Measurements from ENCODE around the gene ISLR2.
"Not testable (repeated sequence)": the region's sequence is repeated elsewhere in the genome, so short reads cannot be mapped to it uniquely, and the experiment has no call there.

Gene ISLR2

GRCh38 chr15:74155766-74156417, 25.5 kb downstream of the ISLR2 start:
- in situ Hi-C loops (cut with HindIII; ENCODE audit: low pct_unique_long_range_greater_than_20kb, low sequenced_read_pairs): no loop called here
- DNase-seq (ENCODE audit: low read depth in 1 of 2, low spot score in 1 of 2): no peak
- TF ChIP-seq JUND (IDR thresholded peaks at IDR 0.05; ENCODE audit: low read depth): no peak

GRCh38 chr15:74156678-74157411, 26.5 kb downstream of the ISLR2 start:
- DNase-seq (ENCODE audit: low read depth in 1 of 2, low spot score in 1 of 2): no peak
- TF ChIP-seq JUND (IDR thresholded peaks at IDR 0.05; ENCODE audit: low read depth): no peak
- in situ Hi-C loops (cut with HindIII; ENCODE audit: low pct_unique_long_range_greater_than_20kb, low sequenced_read_pairs): no loop called here

GRCh38 chr15:74157868-74158827, 27.8 kb downstream of the ISLR2 start:
- TF ChIP-seq JUND (IDR thresholded peaks at IDR 0.05; ENCODE audit: low read depth): no peak
- no peak for DNase-seq (ENCODE audit: low read depth in 1 of 2, low spot score in 1 of 2)
- in situ Hi-C loops (cut with HindIII; ENCODE audit: low pct_unique_long_range_greater_than_20kb, low sequenced_read_pairs): no loop called here

GRCh38 chr15:74158855-74159650, 28.7 kb downstream of the ISLR2 start:
- no peak for DNase-seq (ENCODE audit: low read depth in 1 of 2, low spot score in 1 of 2)
- TF ChIP-seq JUND (IDR thresholded peaks at IDR 0.05; ENCODE audit: low read depth): no peak
- in situ Hi-C loops (cut with HindIII; ENCODE audit: low pct_unique_long_range_greater_than_20kb, low sequenced_read_pairs): no loop called here

GRCh38 chr15:74159773-74160172, 29.4 kb downstream of the ISLR2 start:
- no peak for TF ChIP-seq JUND (IDR thresholded peaks at IDR 0.05; ENCODE audit: low read depth)
- DNase-seq (ENCODE audit: low read depth in 1 of 2, low spot score in 1 of 2): no peak

GRCh38 chr15:74160390-74160789, 30.0 kb downstream of the ISLR2 start:
- DNase-seq (ENCODE audit: low read depth in 1 of 2, low spot score in 1 of 2); in situ Hi-C loops (cut with HindIII; ENCODE audit: low pct_unique_long_range_greater_than_20kb, low sequenced_read_pairs): not testable (repeated sequence)

More at GRCh38 chr15:74159773-74160172, 29.4 kb downstream of the ISLR2 start:
- in situ Hi-C loops (cut with HindIII; ENCODE audit: low pct_unique_long_range_greater_than_20kb, low sequenced_read_pairs): no loop called here

- not testable (repeated sequence) for DNase-seq (ENCODE audit: low read depth in 1 of 2, low spot score in 1 of 2)
Observed at GRCh38 chr15:74162195-74162536, 31.8 kb downstream of the ISLR2 start.

GRCh38 chr15:74165461-74165860, 35.1 kb downstream of the ISLR2 start:
- in situ Hi-C loops (cut with HindIII; ENCODE audit: low pct_unique_long_range_greater_than_20kb, low sequenced_read_pairs): no loop called here
- no peak for DNase-seq (ENCODE audit: low read depth in 1 of 2, low spot score in 1 of 2)
- no peak for TF ChIP-seq JUND (IDR thresholded peaks at IDR 0.05; ENCODE audit: low read depth)

More at GRCh38 chr15:74162195-74162536, 31.8 kb downstream of the ISLR2 start:
- in situ Hi-C loops (cut with HindIII; ENCODE audit: low pct_unique_long_range_greater_than_20kb, low sequenced_read_pairs): not testable (repeated sequence)

GRCh38 chr15:74167891-74168331, 37.5 kb downstream of the ISLR2 start:
- DNase-seq (ENCODE audit: low read depth in 1 of 2, low spot score in 1 of 2): no peak
- TF ChIP-seq JUND (IDR thresholded peaks at IDR 0.05; ENCODE audit: low read depth): no peak
- in situ Hi-C loops (cut with HindIII; ENCODE audit: low pct_unique_long_range_greater_than_20kb, low sequenced_read_pairs): no loop called here

- TF ChIP-seq JUND (IDR thresholded peaks at IDR 0.05; ENCODE audit: low read depth): no peak
- in situ Hi-C loops (cut with HindIII; ENCODE audit: low pct_unique_long_range_greater_than_20kb, low sequenced_read_pairs): no loop called here
- no peak for DNase-seq (ENCODE audit: low read depth in 1 of 2, low spot score in 1 of 2)
Observed at GRCh38 chr15:74168711-74169126, 38.3 kb downstream of the ISLR2 start.

- in situ Hi-C loops (cut with HindIII; ENCODE audit: low pct_unique_long_range_greater_than_20kb, low sequenced_read_pairs): no loop called here
- no peak for TF ChIP-seq JUND (IDR thresholded peaks at IDR 0.05; ENCODE audit: low read depth)
- no peak for DNase-seq (ENCODE audit: low read depth in 1 of 2, low spot score in 1 of 2)
Observed at GRCh38 chr15:74170071-74170844, 39.9 kb downstream of the ISLR2 start.

Measured in T47D (cell line).